Measurements from ENCODE around the gene C2orf74.
"Not testable (repeated sequence)": the region's sequence is repeated elsewhere in the genome, so short reads cannot be mapped to it uniquely, and the experiment has no call there.

The C2orf74 gene

DNA sequence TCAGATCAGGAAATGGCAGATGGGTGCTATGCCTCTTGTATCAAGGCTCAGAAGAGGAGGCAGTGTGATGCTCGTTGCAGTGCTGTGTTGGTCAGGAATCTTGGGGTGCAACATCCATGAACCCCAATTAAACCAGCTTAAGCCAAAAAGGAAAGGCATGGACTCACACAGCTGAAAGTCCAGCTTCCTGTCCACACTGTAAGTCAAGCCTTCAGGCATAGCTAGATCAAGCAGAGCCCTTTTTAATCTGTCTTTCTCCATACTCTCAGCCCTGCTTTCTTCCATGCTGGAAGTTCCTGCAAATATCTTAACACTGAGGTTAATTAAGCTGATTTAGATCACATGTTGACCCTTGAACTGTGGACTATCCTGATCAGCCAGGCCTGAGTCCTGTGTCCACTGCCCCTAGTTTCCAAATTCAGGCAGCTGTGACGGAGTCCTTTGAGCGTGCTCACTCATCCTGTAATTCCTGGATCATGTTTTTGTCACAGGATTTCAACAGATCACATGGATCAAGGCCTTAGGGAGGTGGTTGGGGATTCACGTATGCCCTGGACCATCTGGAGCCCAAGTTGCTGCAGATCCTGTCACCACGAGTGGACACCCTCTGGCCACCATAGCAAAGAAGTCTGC is 4.5 kb upstream of the C2orf74 start:
- Mint-ChIP-seq H3K27ac (peak overlapping the region; percentile 43), H3K36me3 (peaks cover 26% of the 10 kb centered on the region), H3K27me3 (no peaks in the 10 kb centered on the region), H3K9me3 (peaks cover 4% of the 10 kb centered on the region), H3K4me1 (peaks cover 15% of the 10 kb centered on the region), H3K4me3 (no peak overlapping the region)
- no peak for ATAC-seq

- peak overlapping the region; percentile 43 for H3K27ac Mint-ChIP-seq
- no peak overlapping the region for H3K4me3 Mint-ChIP-seq
Measured at GRCh38 chr2:61158356-61158955, 3.5 kb upstream of the C2orf74 start.

DNA sequence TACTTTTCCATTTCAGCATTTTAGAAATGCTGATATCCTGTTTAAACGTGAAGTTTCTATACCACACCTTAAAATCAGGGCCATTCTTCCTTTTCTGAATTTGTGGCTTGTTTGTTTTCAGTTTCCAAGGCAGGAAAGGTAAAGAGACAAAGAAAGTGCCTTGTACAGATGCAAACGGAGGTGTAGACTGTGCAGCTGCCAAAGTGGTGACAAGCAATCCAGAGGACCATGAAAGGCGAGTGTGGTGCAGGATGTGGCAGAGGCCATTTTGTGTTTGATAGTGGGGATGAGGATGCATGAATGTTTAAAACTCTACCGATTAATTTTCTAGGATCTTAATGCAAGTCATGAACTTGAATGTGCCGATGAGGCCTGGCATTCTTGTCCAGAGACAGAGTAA is 733 bp downstream of the C2orf74 start:
- no peak overlapping the region for H3K4me3 Mint-ChIP-seq
- H3K27ac Mint-ChIP-seq = no peak overlapping the region
- peaks cover 57% of the 10 kb centered on the region for H3K36me3 Mint-ChIP-seq
- no peak for ATAC-seq
- H3K9me3 Mint-ChIP-seq = peaks cover 4% of the 10 kb centered on the region
- peaks cover 12% of the 10 kb centered on the region for H3K4me1 Mint-ChIP-seq
- H3K27me3 Mint-ChIP-seq = no peaks in the 10 kb centered on the region

More at GRCh38 chr2:61158356-61158955, 3.5 kb upstream of the C2orf74 start:
- peaks cover 34% of the 10 kb centered on the region for H3K36me3 Mint-ChIP-seq
- H3K4me1 Mint-ChIP-seq = peaks cover 15% of the 10 kb centered on the region
- ATAC-seq = peak; percentile 65
- peaks cover 4% of the 10 kb centered on the region for H3K9me3 Mint-ChIP-seq
- H3K27me3 Mint-ChIP-seq = no peaks in the 10 kb centered on the region

DNA sequence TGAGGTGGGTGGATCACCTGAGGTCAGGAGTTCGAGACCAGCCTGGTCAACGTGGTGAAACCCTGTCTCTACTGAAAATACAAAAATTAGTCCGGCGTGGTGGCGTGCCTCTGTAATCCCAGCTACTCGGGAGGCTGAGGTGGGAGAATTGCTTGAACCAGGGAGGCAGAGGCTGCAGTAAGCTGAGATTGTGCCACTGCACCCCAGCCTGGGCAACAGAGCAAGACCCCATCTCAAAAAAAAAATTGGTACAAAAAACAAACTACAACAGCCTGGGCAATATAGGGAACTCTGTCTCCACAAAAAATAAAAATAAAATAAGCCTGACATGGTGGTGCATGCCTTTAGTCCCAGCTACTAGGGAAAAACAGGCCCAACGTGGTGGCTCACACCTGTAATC is 3.1 kb downstream of the C2orf74 start:
- H3K4me1 Mint-ChIP-seq, H3K9me3 Mint-ChIP-seq, H3K27ac Mint-ChIP-seq, ATAC-seq, H3K4me3 Mint-ChIP-seq, H3K27me3 Mint-ChIP-seq: not testable (repeated sequence)
- peaks cover 45% of the 10 kb centered on the region for H3K36me3 Mint-ChIP-seq

- H3K9me3 Mint-ChIP-seq = no peaks in the 10 kb centered on the region
- H3K4me1 Mint-ChIP-seq = no peaks in the 10 kb centered on the region
- no peak overlapping the region for H3K4me3 Mint-ChIP-seq
- peaks cover 43% of the 10 kb centered on the region for H3K36me3 Mint-ChIP-seq
- H3K27me3 Mint-ChIP-seq = no peaks in the 10 kb centered on the region
- ATAC-seq = no peak
- no peak overlapping the region for H3K27ac Mint-ChIP-seq
Measured at GRCh38 chr2:61165946-61166345, 4.0 kb downstream of the C2orf74 start.

- Mint-ChIP-seq H3K27ac (no peak overlapping the region), H3K27me3 (no peaks in the 10 kb centered on the region)
- ATAC-seq = no peak
Measured at GRCh38 chr2:61167579-61167978, 5.6 kb downstream of the C2orf74 start.

DNA sequence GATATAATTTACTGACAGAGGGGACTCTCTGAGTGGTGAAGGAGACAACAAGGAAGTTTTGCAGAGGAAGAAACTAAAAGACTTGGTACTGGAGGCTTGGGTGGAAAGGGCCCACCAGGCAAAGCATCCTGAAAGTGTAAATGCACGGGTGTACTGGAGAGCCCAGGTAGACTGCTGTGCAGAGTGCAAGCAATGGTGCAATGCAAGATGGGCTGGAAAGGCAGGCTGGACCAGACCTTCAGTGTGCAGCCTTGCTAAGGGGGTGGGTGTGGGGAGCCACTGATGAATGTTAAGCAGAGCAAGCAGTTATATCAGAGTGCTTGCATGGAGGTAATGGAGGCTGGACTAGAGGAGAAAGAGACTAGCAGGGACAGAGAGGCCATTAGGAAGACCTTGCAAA is 10.7 kb downstream of the C2orf74 start:
- ATAC-seq = no peak
- Mint-ChIP-seq H3K36me3 (peaks cover 1% of the 10 kb centered on the region), H3K4me1 (peaks cover 7% of the 10 kb centered on the region), H3K27me3 (no peaks in the 10 kb centered on the region), H3K9me3 (no peaks in the 10 kb centered on the region), H3K4me3 (no peak overlapping the region), H3K27ac (no peak overlapping the region)

More at GRCh38 chr2:61167579-61167978, 5.6 kb downstream of the C2orf74 start:
- Mint-ChIP-seq H3K36me3 (peaks cover 39% of the 10 kb centered on the region), H3K9me3 (no peaks in the 10 kb centered on the region), H3K4me3 (no peak overlapping the region), H3K4me1 (no peaks in the 10 kb centered on the region)

- no peak for ATAC-seq
- H3K27me3 Mint-ChIP-seq = no peaks in the 10 kb centered on the region
- H3K4me3 Mint-ChIP-seq = no peak overlapping the region
- no peaks in the 10 kb centered on the region for H3K36me3 Mint-ChIP-seq
- H3K27ac Mint-ChIP-seq = peak overlapping the region; percentile 5
- peaks cover 10% of the 10 kb centered on the region for H3K4me1 Mint-ChIP-seq
- no peaks in the 10 kb centered on the region for H3K9me3 Mint-ChIP-seq
Measured at GRCh38 chr2:61173116-61173515, 11.1 kb downstream of the C2orf74 start.

DNA sequence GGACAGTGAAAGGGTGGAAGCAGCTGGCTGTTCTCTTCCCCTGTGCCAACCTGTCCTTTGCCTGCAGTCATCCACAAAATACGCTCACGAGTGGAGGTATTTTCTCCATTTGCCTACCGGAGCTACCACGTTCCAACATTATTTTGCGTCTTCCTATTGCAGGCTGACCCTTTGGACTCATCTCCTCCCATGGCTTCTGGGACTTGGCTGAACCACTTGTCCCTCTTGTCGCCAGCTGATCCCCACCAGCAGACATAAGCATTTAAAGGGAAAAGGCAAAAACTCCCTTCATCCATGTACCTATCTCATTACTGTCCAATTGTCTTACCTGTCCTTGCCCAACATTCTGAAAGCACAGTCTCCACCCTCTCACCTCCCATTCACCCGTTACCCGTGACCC is 13.0 kb downstream of the C2orf74 start:
- no peak overlapping the region for H3K4me3 Mint-ChIP-seq
- H3K27me3 Mint-ChIP-seq = no peaks in the 10 kb centered on the region
- H3K27ac Mint-ChIP-seq = no peak overlapping the region
- no peaks in the 10 kb centered on the region for H3K9me3 Mint-ChIP-seq
- H3K4me1 Mint-ChIP-seq = peaks cover 29% of the 10 kb centered on the region
- ATAC-seq = no peak
- H3K36me3 Mint-ChIP-seq = peaks cover 7% of the 10 kb centered on the region

GRCh38 chr2:61176755-61177726 is 15.1 kb downstream of the C2orf74 start:
- Mint-ChIP-seq H3K4me3 (peak overlapping the region; percentile 89), H3K4me1 (peaks cover 48% of the 10 kb centered on the region), H3K9me3 (no peaks in the 10 kb centered on the region), H3K36me3 (peaks cover 26% of the 10 kb centered on the region), H3K27ac (peak overlapping the region; percentile 89), H3K27me3 (no peaks in the 10 kb centered on the region)
- peak; percentile 97 for ATAC-seq

DNA sequence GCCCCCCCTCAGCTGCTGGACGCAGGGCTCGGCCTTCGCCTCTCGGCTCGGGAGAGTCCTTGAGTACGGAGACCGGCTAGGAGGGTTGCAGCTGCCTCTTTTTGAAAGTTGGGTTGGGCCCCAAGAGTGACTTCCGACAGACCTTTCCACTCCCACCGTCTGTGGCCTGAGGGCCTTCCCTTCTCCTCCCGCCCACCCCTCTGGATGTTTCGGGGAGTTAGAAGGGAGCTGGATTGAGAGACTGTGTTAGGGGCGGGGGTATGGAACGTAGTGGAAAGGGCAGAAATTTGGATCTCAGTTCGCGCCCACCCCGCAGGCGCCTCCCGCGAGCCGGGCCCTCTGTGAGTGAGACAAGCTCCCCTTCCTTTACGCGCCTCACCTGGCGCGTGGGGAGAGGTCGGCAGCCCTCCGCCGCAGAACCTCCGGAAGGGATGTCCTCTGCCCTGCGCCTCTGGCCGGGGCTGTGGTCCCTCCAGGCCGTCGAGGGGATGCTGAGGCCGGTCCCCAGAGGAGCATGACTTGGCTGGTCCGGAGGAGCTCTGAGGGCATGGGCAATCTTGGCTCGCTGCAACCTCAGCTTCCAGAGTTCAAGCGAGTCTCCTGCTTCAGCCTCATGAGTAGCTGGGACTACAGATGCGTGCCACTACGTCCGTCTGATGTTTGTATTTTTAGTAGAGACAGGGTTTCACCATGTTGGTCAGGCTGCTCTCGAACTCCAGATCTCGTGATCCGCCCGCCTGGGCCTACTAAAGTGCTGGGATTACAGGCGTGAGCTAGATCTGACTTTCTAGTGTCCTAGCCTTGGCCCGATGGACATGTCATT is 15.9 kb downstream of the C2orf74 start:
- H3K27me3 Mint-ChIP-seq = no peaks in the 10 kb centered on the region
- H3K4me1 Mint-ChIP-seq = peaks cover 54% of the 10 kb centered on the region

DNA sequence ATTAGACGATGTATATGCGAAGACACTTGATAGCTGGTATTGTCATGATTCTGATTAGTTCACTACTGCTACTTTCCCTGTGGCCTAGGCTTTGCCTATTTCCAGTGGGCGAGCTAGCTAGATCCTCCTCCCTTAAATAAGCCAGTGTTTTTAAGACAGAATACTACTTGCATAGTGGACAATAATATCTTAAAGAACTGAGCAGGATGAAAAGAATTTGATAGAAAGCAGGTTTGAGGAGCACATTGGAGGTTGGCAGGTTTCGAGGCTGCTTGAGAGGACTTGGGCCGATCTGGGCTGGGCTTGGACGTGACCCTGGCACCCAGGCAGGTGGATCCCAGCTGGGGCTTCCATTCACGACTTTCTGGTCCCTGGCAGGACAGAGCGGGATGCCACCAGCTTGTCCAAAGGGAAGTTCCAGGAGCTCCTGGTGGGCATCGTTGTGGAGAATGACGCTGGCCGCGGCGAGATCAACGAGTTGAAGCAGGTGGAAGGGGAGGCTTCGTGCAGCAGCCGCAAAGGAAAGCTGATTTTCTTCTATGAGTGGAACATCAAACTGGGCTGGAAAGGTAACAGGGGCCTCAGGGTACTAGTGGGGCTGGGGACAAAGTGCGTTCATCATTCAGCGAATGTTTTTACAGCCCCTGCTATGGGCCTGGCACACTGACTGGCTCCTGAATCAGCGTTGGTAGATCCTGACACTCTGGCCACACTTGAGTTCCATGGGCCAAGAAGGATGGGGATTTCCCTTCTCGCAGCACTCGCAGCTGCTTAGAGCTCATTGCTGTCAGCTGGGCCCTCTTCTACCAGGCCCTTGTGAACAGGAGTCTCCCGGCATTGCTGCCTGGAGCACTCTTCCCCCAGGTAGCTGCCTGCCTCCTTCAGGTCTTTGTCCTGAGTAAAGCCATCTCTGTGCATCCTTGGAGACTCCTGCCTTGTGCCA is 16.9 kb downstream of the C2orf74 start:
- H3K27ac Mint-ChIP-seq = peak overlapping the region; percentile 89
- H3K4me3 Mint-ChIP-seq = peak overlapping the region; percentile 89
- peaks cover 43% of the 10 kb centered on the region for H3K36me3 Mint-ChIP-seq
- ATAC-seq = no peak
- no peaks in the 10 kb centered on the region for H3K27me3 Mint-ChIP-seq
- H3K4me1 Mint-ChIP-seq = peaks cover 54% of the 10 kb centered on the region
- H3K9me3 Mint-ChIP-seq = no peaks in the 10 kb centered on the region

More for the DNA sequence above, 15.9 kb downstream of the C2orf74 start:
- Mint-ChIP-seq H3K36me3 (peaks cover 34% of the 10 kb centered on the region), H3K4me3 (peak overlapping the region; percentile 89), H3K9me3 (no peaks in the 10 kb centered on the region), H3K27ac (peak overlapping the region; percentile 89)
- peak; percentile 24 for ATAC-seq

DNA sequence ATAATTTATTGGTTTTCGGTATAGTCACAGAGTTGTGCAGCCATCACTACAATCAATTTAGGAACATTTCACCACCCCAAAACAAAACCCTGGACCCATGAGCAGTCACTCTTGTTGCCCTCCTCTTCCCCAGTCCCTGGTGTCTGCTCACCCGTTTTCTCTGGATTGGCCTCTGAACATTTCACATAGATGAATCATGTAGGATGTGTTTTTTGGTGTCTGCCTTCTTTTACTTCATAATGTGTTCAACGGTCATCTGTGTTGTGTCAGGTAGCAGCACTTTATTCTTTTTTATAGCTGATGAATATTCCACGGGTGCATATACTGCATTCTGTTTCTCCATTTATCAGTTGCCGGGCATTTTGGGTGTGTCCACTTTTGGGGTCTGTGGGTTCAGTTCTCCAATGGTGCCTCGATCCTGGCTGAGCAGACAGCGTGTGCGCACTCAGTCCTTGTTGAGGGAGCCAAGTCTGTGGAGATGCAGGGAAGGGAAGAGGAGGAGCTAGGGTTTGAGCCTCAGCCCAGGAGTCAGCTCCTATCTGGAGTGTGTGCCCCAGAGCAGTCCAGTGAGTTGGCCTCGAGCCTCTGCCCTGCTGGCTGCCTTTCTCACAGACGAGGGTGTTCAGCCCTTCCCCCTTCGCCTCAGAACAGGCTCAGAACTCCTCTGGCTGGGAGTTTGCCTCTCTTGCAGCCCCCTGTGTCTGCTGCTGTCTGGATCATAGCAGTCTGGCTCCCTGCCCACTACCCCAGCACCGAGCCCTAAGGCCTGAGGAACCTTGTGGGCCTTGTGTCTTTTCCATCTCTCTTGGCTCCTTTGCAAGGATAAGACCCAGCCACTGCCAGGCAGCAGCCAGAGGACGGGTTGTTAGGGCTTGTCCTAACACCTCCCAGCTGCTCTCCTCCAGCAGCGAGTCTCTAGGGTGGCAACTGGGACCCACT is 18.0 kb downstream of the C2orf74 start:
- H3K27ac Mint-ChIP-seq = peak overlapping the region; percentile 89
- H3K9me3 Mint-ChIP-seq = no peaks in the 10 kb centered on the region
- peak overlapping the region; percentile 89 for H3K4me3 Mint-ChIP-seq
- peaks cover 53% of the 10 kb centered on the region for H3K36me3 Mint-ChIP-seq
- no peaks in the 10 kb centered on the region for H3K27me3 Mint-ChIP-seq
- H3K4me1 Mint-ChIP-seq = peaks cover 54% of the 10 kb centered on the region
- no peak for ATAC-seq

Data from stimulated activated memory B cell treated with anti-CD40 and anti-IgM and Interleukin-4, amounts not matched to agents 10 μg/mL and 1 μg/mL and 100 μg/mL, for 72 hours (primary cell).